Lower leg skin (tissue), 3 donors: ENCODE results near the gene JMJD6.

ENCODE experiments used
- CTCF ChIP-seq, 3 donors: fragments of 450-650 bp; IDR thresholded peaks; one replicate each; pipeline ENCODE4 v1.5.1; 2016; ENCODE audit warnings: antibody characterized with exemption in 3 of 3, mild to moderate bottlenecking in 3 of 3, moderate library complexity in 2 of 3
- POLR2A ChIP-seq, 2 donors: fragments of 450-650 bp; IDR thresholded peaks; one replicate each; pipeline ENCODE4 v1.6.1; 2016 to 2017; ENCODE audit warnings: antibody characterized with exemption in 2 of 2, mild to moderate bottlenecking in 1 of 2, moderate library complexity in 1 of 2

DNA sequence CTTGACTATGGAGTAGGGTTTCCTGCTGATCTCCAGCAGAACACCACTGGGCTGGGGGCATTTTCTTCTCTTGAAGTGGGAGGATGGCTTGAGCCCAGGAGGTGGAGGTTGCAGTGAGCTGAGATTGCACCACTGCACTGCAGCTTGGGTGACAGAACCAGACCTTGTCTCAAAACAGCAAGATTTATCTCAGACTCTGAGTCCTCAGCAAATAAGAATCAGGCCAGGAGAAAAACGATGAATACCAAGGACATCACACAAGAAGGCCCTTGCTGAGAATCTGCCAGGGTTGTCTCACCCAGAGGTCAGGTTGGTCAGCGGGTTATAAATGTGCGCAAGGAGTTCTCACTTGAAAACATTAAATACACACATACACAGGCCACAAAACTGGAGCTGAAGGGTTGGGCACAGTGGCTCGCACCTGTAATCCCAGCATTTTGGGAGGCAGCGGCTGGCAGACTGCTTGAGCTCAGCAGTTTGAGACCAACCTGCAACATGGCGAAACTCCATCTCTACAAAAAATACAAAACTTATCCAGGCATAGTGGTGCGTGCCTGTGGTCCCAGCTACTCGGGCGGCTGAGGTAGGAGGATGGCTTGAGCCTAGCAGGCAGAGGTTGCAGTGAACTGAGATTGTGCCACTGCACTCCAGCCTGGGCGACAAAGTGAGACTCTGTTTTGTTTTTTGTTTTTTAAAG lies 23.3 kb downstream of the JMJD6 start:
- TF ChIP-seq CTCF (IDR thresholded peaks at IDR 0.05) (no peak), POLR2A (IDR thresholded peaks at IDR 0.05) (no peak)
